ENCODE results near the gene PTCHD4. TPM values are rescaled to one million over a fixed set of nuclear protein-coding genes. Genes with fewer than 3 reads are reported as not detected.

The PTCHD4 gene
- total RNA-seq (2022; extraction: Qiagen RNA extraction) = 0.05 to 0.08 TPM (median 0.06 TPM) in 3 of 5 replicates, not detected in the others

GRCh38 chr6:48111143-48111506, at the start of gene PTCHD4:
TSS of gene PTCHD4 (minus strand) at chr6:48111197. CDS start at chr6:48068957, 42,240 bp downstream.

